ENCODE measurements around the gene USP33. TPM values are rescaled to one million over a fixed set of nuclear protein-coding genes. Genes with fewer than 3 reads are reported as not detected.

Gene USP33
- total and polyA plus RNA-seq, 2 of the 8 experiments (the other 6 are each of a cell fraction or from before 2014, with no cell fraction given) = 20.0 to 55.5 TPM

GRCh38 chr1:77757603-77758002 is 2.0 kb downstream of the USP33 start (continued):
- TF ChIP-seq RXRA (IDR thresholded peaks at IDR 0.05; ENCODE audit: insufficient read depth, low read depth, low read length) = no peak

All from H1 (cell line).